Measurements from ENCODE around the gene TREML1. TPM values are rescaled to one million over a fixed set of nuclear protein-coding genes. Genes with fewer than 3 reads are reported as not detected.

TREML1 gene
- total RNA-seq, 1 donor from 2014 or later = not detected

- H3K27ac ChIP-seq = no peak within 1 kb of the TSS
- H4K20me1 ChIP-seq (ENCODE audit: low read depth) = no peaks in the 10 kb centered on the region
- TF ChIP-seq CTCF (IDR thresholded peaks at IDR 0.05) (no peak), EZH2phosphoT487 (IDR thresholded peaks at IDR 0.05) (no peak), EZH2 (IDR thresholded peaks at IDR 0.05) (no peak)
- Mint-ChIP-seq H3K27me3 (ENCODE audit: insufficient read depth, low read depth) (peaks cover 3% of the 10 kb centered on the region), H3K9me3 (no peaks in the 10 kb centered on the region), H3K4me1 (no peaks in the 10 kb centered on the region), H3K4me3 (no peak within 1 kb of the TSS), H3K36me3 (no peaks in the 10 kb centered on the region), H3K27ac (no peak within 1 kb of the TSS)
- no peaks in the 10 kb centered on the region for H3K9me3 ChIP-seq (ENCODE audit: low read depth)
- no peak within 1 kb of the TSS for H3K4me2 ChIP-seq
- H3K9ac ChIP-seq = no peak within 1 kb of the TSS
- H3K27me3 ChIP-seq = no peaks in the 10 kb centered on the region
- H3K79me2 ChIP-seq (ENCODE audit: low read depth) = no peaks in the 10 kb centered on the region
- H2AFZ ChIP-seq (replicated peaks) = no peak within 1 kb of the TSS
- DNase-seq (ENCODE audit: low spot score) = no peak
- H3K4me1 ChIP-seq = no peaks in the 10 kb centered on the region
- no peaks in the 10 kb centered on the region for H3K36me3 ChIP-seq
- no peaks in the 10 kb centered on the region for H3F3A ChIP-seq (ENCODE audit: low read depth)
- H3K4me3 ChIP-seq = no peak within 1 kb of the TSS
Measured at GRCh38 chr6:41162687-41163418, 8.7 kb upstream of the TREML1 start, which contains the start of gene TREM2. TREM2 (minus strand) TSS chr6:41163116; CDS start chr6:41163082, 34 bp downstream.

- H3K9me3 ChIP-seq (ENCODE audit: low read depth) = no peaks in the 10 kb centered on the region
- H3K4me2 ChIP-seq = no peak overlapping the region
- Mint-ChIP-seq H3K27ac (no peak overlapping the region), H3K9me3 (no peaks in the 10 kb centered on the region), H3K27me3 (ENCODE audit: insufficient read depth, low read depth) (peaks cover 3% of the 10 kb centered on the region), H3K4me3 (no peak overlapping the region), H3K36me3 (no peaks in the 10 kb centered on the region), H3K4me1 (no peaks in the 10 kb centered on the region)
- no peak overlapping the region for H3K4me3 ChIP-seq
- no peaks in the 10 kb centered on the region for H3K36me3 ChIP-seq
- no peaks in the 10 kb centered on the region for H4K20me1 ChIP-seq (ENCODE audit: low read depth)
- no peaks in the 10 kb centered on the region for H3K4me1 ChIP-seq
- no peak overlapping the region for H3K9ac ChIP-seq
- H3F3A ChIP-seq (ENCODE audit: low read depth) = no peaks in the 10 kb centered on the region
- H3K27me3 ChIP-seq = no peaks in the 10 kb centered on the region
- H2AFZ ChIP-seq (replicated peaks) = no peak overlapping the region
- H3K79me2 ChIP-seq (ENCODE audit: low read depth) = no peaks in the 10 kb centered on the region
- DNase-seq (ENCODE audit: low spot score) = no peak
- TF ChIP-seq EZH2phosphoT487 (IDR thresholded peaks at IDR 0.05) = no peak
- TF ChIP-seq CTCF (IDR thresholded peaks at IDR 0.05) = no peak
- TF ChIP-seq EZH2 (IDR thresholded peaks at IDR 0.05) = no peak
- H3K27ac ChIP-seq = no peak overlapping the region
Measured at GRCh38 chr6:41161851-41162552, 7.9 kb upstream of the TREML1 start.

GRCh38 chr6:41161380-41161779, 7.2 kb upstream of the TREML1 start:
- Histone ChIP-seq H3F3A (ENCODE audit: low read depth) (no peaks in the 10 kb centered on the region), H4K20me1 (ENCODE audit: low read depth) (no peaks in the 10 kb centered on the region), H3K9me3 (ENCODE audit: low read depth) (no peaks in the 10 kb centered on the region), H3K9ac (no peak overlapping the region), H3K4me3 (no peak overlapping the region), H2AFZ (replicated peaks) (no peak overlapping the region), H3K4me1 (no peaks in the 10 kb centered on the region), H3K36me3 (no peaks in the 10 kb centered on the region), H3K27me3 (no peaks in the 10 kb centered on the region), H3K4me2 (no peak overlapping the region), H3K79me2 (ENCODE audit: low read depth) (no peaks in the 10 kb centered on the region), H3K27ac (no peak overlapping the region)
- H3K27me3 Mint-ChIP-seq (ENCODE audit: insufficient read depth, low read depth) = peaks cover 3% of the 10 kb centered on the region
- no peak overlapping the region for H3K4me3 Mint-ChIP-seq
- DNase-seq (ENCODE audit: low spot score) = no peak
- no peaks in the 10 kb centered on the region for H3K9me3 Mint-ChIP-seq
- no peak for TF ChIP-seq CTCF (IDR thresholded peaks at IDR 0.05)
- no peak for TF ChIP-seq EZH2phosphoT487 (IDR thresholded peaks at IDR 0.05)
- TF ChIP-seq EZH2 (IDR thresholded peaks at IDR 0.05) = no peak
- no peak overlapping the region for H3K27ac Mint-ChIP-seq
- H3K36me3 Mint-ChIP-seq = no peaks in the 10 kb centered on the region
- no peaks in the 10 kb centered on the region for H3K4me1 Mint-ChIP-seq

Data from neural progenitor cell (in vitro differentiated cells).